ENCODE measurements around the gene BID.
A peak's percentile ranks its signal among the peaks of the same experiment; 100 is the strongest.

The BID gene

GRCh38 chr22:17787716-17788330, 13.6 kb upstream of the BID start:
- no peak for DNase-seq (ENCODE audit: low spot score)
- no peak for TF ChIP-seq CTCF (IDR thresholded peaks at IDR 0.05; ENCODE audit: extremely low read depth, missing control alignments)

GRCh38 chr22:17787241-17787640, 13.0 kb upstream of the BID start:
- TF ChIP-seq CTCF (IDR thresholded peaks at IDR 0.05; ENCODE audit: extremely low read depth, missing control alignments) = no peak
- no peak for DNase-seq (ENCODE audit: low spot score)

- no peak for TF ChIP-seq CTCF (IDR thresholded peaks at IDR 0.05; ENCODE audit: extremely low read depth, missing control alignments)
- no peak for DNase-seq (ENCODE audit: low spot score)
Observed at GRCh38 chr22:17786435-17787161, 12.3 kb upstream of the BID start.

GRCh38 chr22:17785185-17786184, 11.2 kb upstream of the BID start:
- DNase-seq (ENCODE audit: low spot score) = no peak

GRCh38 chr22:17784776-17785175, 10.5 kb upstream of the BID start:
- DNase-seq (ENCODE audit: low spot score) = no peak
- TF ChIP-seq CTCF (IDR thresholded peaks at IDR 0.05; ENCODE audit: extremely low read depth, missing control alignments) = no peak

More at GRCh38 chr22:17785185-17786184, 11.2 kb upstream of the BID start:
- TF ChIP-seq CTCF (IDR thresholded peaks at IDR 0.05; ENCODE audit: extremely low read depth, missing control alignments) = peak; percentile 23

- no peak for DNase-seq (ENCODE audit: low spot score)
- TF ChIP-seq CTCF (IDR thresholded peaks at IDR 0.05; ENCODE audit: extremely low read depth, missing control alignments) = no peak
Observed at GRCh38 chr22:17783773-17784480, 9.7 kb upstream of the BID start.

All from GM20000 (cell line).